Endothelial cell of umbilical vein (primary cell): ENCODE measurements around the gene ULK2.

Experiments used
- JUN ChIP-seq: IDR thresholded peaks from 2 replicates; pipeline ENCODE4 v1.6.1; 2011; ENCODE audit warnings: borderline replicate concordance, low read depth; ENCODE audit not compliant: insufficient read length, insufficient read depth
- POLR2A ChIP-seq: IDR thresholded peaks from 2 replicates; pipeline ENCODE4 v1.6.1; 2012; ENCODE audit warnings: low read depth, mild to moderate bottlenecking, control low read depth, low read length

DNA sequence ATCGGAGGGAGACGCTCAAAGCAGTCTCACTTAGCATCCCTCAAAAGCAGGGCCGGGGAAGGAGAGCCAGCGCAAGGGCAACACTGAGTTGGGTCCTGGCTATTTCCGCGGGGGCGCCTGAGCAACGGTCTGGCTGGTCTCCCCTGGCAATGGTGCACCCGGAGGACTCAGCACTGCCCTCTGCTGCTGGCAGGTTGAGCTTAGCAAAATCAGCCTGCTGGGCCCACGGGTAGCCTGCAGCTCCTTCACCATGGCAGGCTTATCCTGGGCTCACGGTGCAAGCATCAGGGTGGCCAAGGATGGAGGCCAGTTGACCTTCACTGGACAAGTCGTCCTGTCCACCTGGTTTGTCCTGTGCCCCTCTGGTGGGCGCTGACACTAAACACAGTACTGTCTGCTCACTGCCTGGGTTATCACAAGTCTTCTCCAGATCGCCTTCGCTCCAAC, 105.2 kb downstream of the ULK2 start:
- TF ChIP-seq JUN (no peak), POLR2A (no peak)
